GM12874 (cell line): ENCODE measurements around the gene RALGAPA2.

ENCODE experiments used
- TF ChIP-seq, protein P1 (sequence below): IDR thresholded peaks from 2 replicates; pipeline ENCODE4 v1.5.1; 2011; ENCODE audit warnings: low read depth, mild to moderate bottlenecking, control low read depth, low read length, moderate library complexity; ENCODE audit not compliant: insufficient read depth

The RALGAPA2 gene

DNA sequence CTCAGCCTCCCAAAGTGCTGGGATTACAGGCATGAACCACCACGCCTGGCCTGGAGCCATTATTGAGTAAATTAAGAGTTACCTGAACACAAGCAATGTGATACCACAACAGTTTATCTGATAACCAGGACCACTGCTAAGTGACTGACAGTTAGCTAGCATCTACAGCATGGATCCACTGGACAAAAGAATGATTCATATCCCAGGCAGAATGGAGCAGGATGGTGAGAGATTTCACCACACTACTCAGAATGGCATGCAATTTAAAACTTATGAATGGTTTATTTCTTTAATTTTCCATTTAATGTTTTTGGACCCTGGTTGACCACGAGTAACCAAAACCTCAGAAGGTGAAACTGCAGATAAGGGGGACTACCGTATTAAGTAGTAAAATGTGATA is 48.6 kb downstream of the RALGAPA2 start:
- TF ChIP-seq, protein P1, sequence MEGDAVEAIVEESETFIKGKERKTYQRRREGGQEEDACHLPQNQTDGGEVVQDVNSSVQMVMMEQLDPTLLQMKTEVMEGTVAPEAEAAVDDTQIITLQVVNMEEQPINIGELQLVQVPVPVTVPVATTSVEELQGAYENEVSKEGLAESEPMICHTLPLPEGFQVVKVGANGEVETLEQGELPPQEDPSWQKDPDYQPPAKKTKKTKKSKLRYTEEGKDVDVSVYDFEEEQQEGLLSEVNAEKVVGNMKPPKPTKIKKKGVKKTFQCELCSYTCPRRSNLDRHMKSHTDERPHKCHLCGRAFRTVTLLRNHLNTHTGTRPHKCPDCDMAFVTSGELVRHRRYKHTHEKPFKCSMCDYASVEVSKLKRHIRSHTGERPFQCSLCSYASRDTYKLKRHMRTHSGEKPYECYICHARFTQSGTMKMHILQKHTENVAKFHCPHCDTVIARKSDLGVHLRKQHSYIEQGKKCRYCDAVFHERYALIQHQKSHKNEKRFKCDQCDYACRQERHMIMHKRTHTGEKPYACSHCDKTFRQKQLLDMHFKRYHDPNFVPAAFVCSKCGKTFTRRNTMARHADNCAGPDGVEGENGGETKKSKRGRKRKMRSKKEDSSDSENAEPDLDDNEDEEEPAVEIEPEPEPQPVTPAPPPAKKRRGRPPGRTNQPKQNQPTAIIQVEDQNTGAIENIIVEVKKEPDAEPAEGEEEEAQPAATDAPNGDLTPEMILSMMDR: no peak

DNA sequence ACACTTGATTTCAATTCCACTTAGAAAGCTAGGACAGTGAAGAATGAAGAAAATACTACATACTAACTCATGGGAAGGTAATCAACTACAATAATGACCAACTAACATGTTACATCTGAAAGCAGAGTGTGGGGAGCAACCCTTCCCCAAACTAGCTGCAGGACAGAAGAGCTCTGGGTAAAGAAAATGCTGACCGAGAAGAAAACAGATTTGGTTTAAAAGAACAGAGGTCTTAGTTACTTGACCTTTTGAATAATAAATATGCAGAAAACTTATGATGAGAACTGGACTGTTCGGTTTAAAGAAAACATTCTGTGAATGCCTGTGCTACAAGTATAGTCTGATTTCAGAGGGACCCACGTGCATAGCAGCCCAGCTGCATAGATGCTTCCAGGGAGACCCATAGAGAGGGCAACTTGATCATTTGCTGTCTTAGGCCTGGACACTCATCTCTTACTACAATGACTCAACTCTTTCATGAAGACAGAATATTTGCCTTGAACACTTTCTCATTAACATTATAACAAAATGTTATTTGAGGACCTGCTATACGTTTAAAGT is 53.5 kb downstream of the RALGAPA2 start:
- TF ChIP-seq, protein P1: no peak

DNA sequence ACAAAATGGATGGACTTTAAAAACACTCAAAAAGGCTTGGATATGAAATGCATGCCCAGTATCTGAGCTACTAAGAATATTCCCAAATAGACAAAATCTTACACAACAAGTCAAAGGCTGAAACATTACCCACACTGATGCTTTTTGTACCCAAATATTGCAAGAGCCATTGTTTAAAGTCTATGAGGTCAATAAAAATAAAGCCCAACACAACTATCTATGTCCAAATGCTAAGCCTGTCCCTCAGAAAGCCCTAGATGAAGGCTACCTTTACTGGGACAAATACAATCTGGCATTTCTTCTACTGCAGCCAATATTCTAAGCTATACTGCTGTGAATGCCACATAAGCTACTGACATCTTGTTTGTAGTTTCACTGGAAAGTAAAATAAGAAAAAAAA is 54.3 kb downstream of the RALGAPA2 start:
- TF ChIP-seq, protein P1: no peak

DNA sequence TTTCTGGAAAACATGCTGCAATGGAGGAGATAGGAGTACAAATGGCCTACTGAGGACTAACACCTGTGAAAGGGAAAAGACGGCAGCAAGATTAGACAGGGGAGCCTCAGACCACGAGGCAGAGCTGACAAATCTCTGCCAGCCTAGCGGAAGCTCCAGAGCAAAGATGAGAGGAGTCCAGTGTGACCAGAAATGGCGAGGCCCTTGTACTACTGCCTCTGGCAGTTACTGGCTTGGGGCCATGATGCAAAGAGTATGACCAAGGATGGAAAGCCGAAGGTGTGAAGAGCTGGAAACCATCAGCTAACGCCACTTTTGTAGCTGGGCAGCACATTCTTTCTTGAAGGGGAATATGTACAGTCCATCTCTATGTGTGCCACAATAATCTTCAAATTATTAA is 55.4 kb downstream of the RALGAPA2 start:
- TF ChIP-seq, protein P1: no peak

DNA sequence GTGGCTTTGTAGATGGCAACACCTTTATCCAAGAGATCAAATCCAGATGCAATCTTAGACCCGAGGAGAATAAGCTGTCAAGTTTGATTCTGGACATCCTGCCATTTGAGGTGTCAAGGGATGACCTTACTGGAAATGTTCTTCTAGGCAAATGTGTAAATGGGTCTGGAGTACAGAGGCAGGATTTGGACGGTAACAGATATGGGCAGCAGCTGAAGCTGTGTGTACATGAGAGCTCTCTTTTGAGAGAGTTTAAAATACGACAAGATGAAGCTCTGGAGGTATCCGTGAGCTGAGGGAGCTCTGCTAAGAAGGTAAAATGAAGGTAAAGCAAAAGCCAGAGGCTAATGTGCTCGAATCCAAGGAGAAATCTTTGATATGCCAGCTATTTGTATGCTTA is 56.6 kb downstream of the RALGAPA2 start:
- TF ChIP-seq, protein P1: no peak

DNA sequence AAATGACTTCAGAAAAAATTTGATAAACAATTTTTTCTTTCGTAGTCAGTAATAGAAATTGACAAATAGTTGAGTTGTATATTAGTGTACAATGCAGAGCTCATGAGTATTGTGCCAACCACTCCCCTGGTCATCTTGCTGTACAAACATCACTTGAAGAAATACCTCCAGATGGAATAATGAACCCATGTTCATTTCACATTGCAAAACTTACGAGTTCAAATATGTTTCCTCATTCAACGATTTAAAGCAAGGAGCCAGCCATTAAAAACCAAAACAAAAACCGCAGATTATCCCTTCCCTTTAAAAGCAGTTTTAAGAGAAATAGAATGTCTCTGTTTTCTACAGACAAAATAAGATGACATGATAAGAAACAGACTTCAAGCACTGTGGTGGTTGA is 62.5 kb downstream of the RALGAPA2 start:
- TF ChIP-seq, protein P1: no peak

DNA sequence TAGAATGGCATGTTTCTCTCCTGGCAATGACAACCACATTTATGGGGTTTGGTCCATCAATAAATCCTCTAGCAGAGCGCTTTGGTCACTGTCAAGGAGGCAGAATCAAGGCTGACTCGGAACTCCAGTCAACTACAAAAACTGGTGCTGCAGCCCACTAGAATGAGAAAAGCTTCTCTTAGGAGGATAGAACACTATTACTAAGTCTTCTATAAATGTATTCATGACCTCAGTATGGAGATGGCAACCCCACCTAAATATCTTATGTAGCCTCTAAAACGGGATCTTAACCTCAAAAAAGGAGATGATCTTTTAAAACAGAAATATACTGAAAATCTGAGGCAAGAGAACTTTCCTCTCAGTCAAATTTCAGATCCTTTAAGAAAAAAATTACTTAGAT is 68.5 kb downstream of the RALGAPA2 start:
- TF ChIP-seq, protein P1: no peak

DNA sequence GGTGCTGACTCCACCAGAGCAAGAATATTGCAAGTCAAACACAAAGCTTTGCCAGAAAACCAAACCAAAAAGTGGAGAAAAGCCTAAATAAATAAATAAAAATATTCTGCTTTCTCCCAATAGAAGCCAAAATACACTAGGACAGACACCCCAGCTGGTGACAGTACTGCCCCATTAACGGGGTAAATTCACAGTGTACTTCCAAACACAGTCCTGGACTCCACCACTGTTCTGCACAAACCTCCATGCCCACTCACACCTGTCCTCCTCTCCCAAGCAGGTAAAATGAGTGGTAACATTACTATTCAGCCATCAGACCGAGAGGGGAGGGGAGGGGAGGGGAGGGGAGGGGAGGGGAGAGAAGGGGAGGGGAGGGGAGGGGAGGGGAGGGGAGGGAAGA is 70.7 kb downstream of the RALGAPA2 start:
- TF ChIP-seq, protein P1: no peak
